NCI-H1105 treated with DMSO at 0.1 percent for 48 hours (cell line): ENCODE results near the gene MGLL.
"Not testable (repeated sequence)": the region's sequence is repeated elsewhere in the genome, so short reads cannot be mapped to it uniquely, and the experiment has no call there.

Source experiments
- DNase-seq: peaks from one replicate; lab custom pipeline; 2025; lab: John Stamatoyannopoulos, UW

The MGLL gene

DNA sequence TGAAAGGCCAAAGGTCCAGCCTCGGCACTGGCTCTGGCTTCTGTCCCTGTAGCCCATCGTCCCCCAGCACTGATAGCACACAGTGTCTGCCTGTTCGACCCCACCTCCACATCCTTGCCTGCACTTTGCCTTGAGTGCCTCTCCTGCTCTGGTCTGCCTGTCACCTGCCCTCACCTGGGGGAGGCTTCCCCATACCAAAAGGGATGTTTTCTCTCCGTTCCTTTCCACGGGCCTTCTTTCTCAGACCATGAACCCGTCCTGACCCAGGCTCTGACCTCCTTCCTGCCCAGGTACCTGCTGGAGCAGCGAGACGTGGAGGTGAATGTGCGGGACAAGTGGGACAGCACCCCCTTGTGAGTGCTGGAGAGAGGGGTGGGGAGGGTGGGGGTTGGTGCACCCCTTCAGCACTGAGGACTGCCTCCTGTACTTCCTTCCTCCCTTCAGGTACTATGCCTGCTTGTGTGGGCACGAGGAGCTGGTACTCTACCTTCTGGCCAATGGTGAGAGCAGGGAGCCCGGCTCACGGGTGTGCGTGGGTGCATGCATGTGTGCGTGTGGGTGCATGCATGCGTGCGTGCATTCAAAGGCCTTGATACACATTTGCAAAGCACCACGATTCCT, 148.1 kb downstream of the MGLL start:
- no peak for DNase-seq

DNA sequence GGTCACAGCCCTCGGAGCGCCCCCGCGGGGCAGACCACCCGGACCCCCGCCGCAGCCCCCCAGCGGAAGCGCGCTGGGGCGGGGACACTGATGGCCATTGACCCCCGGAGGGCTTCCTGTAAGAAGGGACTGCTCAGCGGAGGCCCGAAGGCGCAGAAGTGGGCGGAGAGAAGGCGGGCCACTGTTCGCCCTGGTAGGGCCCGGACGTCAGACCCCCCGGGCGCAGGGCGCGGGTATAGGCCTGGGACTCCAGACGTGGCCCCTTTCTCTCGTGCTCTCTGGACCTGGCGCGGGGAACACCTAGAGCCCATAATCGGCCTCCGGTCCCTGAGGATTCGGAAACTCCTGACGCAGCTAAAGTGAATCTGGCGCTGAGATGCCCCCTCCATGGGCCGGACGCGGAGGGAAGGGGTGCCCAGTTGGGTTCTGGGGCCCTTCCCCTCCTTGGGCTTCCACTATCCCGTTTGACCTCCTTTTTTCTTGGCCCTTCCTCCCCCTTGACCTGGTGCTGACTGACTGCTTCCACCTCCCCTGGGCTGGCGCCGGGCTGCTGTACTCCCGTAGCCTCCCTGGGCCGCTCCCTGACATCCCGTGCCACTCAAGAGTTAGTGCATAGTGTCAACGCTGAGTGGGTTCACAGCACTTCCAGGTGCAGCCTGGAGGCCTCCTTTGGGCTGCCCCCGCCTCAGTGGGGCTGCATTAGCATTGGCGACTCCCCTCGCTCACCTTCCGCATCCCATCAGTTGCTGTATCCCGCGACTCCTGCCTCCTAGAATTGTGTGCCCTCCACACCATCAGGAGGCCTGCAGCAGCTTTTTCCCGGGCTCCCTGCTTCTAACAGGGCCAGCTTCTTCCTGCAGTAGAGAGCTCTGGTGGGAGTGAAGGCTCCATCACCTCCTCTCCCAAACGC, 148.9 kb downstream of the MGLL start:
- DNase-seq: peak; percentile 26

DNA sequence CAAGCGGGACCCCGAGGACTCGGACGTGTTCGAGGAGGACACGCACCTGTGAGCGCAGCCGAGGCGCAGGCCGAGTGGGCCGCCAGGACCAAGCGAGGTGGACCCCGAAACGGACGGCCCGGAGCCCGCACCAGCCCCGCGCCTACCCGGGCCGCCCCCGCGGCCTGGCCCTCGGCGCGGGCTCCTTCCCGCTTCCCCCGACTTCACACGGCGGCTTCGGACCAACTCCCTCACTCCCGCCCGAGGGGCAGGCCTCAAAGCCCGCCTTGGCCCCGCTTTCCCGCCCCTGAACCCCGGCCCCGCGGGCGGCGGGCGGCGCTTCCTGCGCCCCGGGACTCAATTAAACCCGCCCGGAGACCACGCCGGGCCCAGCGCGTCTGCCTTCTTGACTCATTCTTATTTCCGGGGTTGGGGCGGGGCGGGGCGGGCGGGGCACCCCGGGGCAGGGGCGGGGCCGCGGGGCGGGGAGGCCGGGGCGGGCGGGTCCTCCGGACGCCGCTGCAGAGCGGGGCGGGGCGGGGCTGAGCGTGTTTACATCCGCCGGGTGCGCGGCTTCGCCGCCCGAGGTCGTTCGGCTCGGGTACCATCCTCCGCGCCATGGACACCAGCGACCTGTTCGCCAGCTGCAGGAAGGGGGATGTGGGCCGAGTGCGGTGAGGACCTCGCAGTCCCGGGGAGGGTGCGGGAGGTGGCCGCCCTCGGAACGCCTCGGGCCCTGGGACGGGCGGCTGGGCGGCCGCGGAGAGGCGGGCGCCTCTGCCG, 149.7 kb downstream of the MGLL start, which contains the start of gene ABTB1:
ABTB1 (plus strand) TSS at position 524 of the 762 bp plus-strand sequence; CDS start at position 598, 74 bp downstream.
- peak; percentile 81 for DNase-seq

DNA sequence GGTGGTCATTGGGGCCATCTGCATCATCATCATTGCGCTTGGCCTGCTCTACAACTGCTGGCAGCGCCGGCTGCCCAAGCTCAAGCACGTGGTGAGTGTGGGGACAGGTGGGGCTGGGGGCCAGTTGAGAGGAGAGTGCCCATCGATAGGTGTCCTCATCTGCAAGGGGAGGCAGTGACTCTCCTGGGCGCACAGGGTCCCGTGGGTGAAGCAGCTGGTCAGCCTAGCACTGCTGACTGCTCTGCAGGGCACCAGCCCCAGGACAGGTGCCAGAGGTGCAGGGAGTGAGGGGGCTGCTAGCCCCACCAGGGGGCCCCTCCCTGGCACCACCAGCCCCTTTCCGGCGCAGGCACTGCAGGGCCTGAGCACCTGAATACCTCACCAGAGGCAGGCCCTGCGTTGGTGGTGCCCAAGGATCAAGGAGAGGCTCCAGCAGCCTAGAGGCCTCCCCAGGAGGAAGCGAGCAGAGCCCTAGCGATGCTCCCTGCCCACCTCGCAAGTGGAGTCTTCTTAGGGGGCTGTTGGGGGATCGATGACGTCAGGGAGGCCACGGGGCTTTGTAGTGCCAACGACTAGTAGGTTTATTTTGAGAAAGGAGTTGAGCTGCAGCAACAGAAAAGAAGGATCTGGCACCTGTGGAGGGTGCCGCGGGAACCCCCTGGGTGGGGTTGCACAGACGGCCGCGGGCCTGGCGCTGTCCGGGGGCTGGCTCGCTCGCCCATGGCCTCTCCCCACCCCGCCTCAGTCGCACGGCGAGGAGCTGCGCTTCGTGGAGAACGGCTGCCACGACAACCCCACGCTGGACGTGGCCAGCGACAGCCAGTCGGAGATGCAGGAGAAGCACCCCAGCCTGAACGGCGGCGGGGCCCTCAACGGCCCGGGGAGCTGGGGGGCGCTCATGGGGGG, 150.5 kb downstream of the MGLL start:
- DNase-seq: peak; percentile 33

DNA sequence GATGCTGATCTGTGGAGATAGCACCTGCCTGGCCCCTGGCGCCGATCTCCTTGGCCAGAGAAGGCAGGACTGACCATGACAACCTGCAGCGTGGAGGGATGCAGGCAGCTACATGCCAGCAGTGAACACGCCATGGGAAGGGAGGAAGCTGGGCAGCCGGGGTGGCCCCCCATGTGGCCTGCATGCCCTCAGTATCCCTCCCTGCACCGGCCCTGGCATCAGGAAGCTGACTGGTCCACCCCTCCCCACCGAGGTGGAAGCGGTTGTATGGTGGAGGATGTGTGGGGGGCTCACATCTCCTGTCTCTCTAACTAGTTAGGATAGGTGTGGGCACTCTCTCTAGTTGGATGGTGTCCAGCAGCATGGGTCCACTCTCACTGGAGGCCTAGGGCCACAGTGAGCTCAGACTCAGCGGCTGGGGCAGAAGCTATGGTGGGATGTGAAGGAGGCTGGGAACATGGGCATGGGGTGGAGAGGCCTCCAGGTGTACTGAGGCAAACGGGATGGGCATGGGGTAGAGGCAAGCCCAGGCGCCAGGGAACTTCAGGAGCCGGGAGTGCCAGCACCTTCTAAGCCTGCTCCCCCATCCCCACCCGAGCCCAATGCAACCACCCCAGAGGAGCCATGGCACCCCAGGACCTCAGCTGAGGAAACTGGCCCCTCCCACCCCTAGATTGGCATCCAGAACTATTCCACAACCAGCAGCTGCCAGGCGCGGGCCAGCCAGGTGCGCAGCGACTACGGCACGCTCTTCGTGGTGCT, 151.4 kb downstream of the MGLL start:
- no peak for DNase-seq

DNA sequence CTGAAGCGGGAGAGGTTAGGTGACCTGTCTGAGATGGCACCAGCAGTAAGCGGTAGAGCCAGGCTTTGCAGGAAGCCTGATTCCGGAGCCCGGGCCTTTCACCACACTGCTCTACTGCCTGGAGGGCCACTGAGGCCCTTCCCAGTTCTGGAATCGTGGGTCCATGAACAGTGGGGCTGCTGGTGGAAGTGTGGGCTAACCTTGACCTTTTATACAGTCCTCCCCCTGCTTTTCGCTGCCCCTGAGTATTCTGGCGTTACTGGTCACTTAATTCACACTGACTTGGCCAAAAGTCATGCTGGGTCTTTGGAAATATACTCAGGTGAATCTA, 152.1 kb downstream of the MGLL start:
- DNase-seq: no peak

DNA sequence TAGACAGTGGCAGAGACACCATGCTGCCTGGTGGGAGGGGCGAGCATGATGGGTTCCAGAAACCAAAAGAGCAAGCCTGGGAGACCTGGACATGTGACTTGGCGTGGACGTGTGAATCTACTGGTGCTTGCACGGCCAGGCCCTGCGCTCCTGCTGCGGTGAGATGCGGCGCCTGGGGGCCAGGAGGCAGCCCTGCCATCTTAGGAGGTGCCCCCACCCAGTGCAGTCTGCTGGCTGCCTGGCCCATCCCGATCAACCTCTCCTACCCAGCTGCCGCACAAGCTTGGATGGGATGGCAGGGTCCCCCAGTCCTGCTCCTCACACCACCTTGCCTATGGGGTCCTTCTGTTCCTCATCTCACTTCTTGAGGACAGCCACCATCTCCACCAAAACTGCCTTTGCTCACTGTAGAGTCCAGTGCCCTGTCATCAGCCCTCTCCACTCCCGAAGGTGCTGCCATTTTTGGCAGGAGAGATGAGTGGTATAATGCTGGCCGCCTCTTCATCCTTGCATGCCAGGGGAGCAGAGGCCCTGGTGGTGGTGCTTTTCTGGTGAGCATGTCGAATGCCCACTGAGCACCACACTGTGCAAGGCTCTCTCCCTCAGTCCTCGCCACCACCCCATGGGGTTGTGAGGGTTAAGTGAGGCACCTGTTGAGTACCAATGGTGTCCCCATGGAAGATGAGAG, 152.6 kb downstream of the MGLL start:
- DNase-seq: no peak

DNA sequence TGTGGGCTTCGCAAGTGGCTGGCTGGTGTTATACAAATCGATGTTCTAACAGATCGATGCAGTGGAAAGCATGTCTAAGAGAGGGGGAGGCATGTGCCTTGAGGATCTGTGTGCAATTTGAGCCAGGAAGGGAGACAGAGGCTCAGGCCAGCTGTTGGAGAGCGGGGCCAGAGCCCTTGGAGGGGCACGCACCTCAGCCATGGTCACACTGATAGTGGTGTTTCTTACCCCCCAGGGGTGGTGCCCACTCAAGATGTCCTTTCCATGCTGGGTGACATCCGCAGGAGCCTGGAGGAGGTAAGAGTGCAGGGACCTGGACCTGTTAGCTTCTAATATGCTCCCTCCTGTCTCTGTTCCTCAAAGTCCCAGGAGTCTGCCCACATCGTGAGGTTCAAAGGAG, 153.4 kb downstream of the MGLL start:
- no peak for DNase-seq

DNA sequence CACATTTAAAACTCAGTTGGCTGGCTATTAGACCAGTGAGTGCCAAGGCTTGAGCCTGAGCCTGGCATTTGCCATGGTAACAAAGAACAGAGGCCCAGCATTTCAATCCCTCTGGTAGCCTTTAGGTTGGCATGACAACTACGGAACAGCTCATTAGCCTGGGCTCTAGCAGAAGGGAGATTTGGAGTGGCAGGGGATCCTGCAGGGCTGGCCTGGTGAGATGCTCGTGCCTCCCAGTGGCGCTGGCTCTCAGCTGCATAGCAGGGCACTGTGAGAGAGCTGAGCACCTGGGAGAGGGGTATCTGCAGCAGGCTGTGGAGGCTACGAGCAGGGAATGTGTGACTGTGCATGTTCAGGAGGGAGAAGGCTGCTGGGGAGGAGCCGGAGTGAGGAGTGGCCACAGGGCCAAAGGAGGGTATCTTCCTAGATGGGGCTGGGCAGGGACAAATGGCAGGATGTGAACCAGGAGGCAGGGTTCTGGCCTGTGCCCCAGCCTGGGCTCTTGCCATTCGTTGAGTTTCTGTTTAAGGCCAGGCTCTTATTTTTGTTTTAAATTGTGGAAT, 155.1 kb downstream of the MGLL start:
- DNase-seq: no peak

DNA sequence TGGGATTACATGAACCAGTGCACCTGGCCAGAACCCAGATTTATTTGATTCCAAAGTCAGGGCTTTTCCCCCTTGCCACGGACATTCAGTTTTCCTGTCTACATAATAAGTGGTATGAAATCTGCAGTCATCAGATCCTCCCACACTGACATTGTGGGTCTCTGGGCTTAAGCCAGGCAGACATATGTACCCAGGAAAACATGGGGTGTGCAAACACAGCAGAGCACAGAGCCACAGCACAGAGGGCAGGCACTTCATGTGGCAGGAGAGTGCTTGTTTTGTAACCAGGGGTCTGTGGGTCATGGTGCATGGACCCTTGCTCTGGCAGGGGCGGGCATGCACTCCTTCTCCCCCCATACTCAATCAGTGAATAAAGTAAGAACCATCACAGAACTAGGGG, 155.6 kb downstream of the MGLL start:
- DNase-seq: no peak

DNA sequence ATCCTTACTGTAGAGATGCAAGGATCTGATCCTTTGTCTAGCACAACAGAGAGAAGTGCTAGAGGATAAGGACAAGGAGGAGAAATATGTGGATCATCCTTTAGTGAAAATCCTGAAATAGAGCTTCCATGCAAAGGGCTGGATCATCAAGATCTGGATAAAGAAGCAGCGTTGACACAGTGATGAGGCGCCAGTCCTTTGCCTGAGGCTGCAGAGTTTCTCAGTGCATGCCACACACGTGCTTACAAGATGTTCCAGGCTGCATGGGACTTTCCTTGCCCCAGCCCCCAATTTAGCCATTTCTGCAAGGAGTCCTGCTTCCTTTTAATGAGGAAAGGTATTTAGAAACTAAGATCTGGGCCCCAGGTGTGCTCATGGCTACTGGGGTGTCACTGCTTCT, 156.7 kb downstream of the MGLL start:
- DNase-seq: no peak

DNA sequence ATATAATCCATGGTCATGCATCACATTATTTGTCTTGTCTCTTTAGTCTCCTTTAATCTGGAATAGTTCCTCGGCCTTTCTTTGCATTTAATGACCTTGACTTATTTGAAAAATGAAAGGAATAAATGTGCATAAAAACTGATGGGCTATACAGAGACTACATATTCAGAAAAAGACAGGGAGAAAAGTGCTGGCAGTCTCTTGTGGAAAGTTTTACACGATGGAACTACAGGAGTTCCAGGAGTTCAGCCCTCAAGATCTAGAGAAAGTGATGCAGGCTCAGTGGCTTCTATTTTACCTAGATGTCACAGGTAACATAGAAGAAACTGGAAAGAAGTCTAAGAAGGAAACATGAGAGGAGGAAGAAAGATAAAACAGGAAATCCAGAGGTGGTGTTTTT, 157.2 kb downstream of the MGLL start:
- DNase-seq: no peak

DNA sequence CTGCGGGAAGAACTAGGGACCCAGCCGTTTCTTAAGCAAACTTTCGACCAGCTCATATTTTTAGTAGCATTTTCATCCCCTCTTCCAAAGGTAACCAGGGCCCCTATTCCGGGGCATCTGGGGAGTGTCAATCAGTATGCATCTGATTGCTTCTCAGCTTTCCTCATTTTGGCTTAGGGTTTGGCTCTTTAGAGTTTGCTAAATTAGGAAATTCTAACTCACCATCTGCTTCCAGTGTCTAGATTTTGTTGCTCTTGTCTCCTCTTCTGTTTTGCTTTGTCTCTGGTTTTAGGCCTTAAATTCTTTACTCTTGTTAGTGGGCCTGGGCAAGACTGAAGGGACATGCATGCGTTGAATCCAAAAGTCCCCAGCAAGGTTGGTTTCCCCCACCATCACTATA, 159.2 kb downstream of the MGLL start:
- DNase-seq: no peak

DNA sequence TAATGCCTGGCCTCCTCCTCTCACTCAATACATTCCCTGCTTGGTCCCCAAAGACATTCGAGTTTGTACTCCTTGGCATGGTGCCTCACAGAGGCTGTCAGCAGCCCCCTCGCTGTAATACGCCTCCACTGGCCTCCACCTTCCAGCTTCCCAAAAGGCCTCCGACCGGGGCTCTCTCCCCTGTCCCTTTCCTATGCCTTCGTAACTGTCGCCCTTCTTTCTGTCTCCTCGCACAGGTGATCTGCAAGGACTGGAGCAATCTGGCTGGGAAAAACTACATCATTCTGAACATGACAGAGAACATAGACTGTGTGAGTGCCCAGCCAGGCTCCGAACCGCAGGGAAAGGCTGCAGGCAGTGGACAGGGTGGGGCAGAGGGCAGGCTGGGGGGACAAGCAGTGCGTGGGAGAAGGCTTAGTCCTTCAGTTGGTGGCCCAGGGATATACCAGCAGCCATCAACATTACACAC, 160.3 kb downstream of the MGLL start:
- no peak for DNase-seq

DNA sequence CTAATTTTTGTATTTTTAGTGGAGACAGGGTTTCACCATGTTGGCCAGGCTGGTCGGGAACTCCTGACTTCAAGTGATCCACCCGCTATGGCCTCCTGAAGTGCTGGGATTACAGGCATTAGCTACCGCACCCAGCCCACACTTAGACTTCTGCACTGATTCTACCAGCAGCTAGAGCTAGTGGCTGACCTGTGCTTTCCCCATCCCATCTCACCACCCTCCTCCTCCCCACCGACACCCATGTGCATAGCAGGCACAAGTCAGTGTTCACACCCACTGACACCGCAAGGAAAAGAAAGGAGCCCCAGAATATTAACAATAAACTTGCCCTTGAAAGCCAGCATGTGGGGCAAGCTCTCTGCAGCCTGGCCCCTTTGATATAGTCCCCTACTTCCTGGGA, 160.7 kb downstream of the MGLL start:
- no peak for DNase-seq

DNA sequence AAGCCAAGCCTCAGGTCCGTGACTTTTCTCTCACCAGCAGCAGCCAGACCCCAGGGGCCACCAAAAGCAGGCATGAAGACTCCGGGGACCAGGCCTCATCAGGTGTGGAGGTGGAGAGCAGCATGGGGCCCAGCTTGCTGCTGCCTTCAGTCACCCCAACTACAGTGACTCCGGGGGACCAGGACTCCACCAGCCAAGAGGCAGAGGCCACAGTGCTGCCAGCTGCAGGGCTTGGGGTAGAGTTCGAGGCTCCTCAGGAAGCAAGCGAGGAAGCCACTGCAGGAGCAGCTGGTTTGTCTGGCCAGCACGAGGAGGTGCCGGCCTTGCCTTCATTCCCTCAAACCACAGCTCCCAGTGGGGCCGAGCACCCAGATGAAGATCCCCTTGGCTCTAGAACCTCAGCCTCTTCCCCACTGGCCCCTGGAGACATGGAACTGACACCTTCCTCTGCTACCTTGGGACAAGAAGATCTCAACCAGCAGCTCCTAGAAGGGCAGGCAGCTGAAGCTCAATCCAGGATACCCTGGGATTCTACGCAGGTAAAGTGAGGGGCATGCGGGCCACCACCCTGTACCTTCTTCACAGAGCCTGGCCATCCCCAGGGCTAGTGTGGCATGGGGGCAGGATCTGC, 161.6 kb downstream of the MGLL start:
- DNase-seq: no peak

DNA sequence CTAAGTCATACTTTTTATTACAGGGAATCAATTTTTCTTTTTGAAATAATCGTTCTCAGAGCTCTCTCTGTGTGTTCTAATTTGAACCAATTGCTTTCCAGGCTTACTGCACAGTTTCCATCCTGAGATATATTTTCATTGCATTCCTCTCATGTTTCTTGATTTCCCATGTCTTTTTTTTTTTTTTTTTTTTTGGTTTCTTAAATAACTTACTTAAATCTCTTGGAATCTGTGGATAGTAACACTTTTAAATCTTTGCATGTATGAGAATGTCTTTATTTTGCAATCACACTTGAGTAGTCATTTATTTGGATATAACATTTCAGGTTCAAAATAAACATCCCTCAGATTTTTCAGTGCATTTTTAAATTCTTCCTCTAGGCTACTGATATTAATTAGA, 164.1 kb downstream of the MGLL start:
- no peak for DNase-seq

DNA sequence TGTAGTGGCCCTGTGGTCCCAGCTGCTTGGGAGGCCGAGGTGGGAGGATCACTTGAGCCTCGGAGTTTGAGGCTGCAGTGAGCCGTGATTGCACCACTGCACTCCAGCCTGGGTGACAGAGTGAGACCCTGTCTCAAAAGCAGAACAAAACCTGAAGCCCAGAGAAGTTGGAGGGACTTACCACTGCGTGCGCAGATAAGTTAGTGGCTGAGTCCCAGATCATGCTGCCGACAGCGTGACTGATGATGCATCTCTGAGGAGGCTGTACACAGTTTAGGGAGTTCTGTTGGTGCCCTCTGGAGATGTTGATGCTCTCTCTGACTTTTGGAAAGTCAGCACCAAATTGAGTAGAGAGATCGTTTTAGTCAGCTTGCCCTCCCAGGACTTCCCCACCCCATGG, 165.4 kb downstream of the MGLL start:
- DNase-seq: no peak

DNA sequence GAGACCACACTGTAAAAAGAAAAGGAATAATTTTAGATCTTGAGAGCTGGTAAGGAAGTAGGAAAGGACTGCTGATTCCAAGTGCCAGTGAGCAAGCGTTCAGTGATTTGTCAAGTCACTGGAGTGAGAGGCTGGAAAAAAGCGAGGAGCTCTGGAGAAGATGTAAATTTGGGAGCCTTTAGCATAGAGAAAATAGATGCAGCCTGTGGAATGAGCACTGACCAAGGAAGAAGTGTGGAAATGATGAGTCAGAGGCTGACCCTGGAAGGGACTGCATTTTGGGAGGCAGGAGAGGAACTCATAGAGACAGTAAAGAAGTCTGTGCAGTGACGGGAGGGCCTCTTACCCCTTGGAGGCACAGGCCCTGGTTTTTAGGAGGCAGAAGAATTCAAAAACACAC, 166.7 kb downstream of the MGLL start:
- no peak for DNase-seq

DNA sequence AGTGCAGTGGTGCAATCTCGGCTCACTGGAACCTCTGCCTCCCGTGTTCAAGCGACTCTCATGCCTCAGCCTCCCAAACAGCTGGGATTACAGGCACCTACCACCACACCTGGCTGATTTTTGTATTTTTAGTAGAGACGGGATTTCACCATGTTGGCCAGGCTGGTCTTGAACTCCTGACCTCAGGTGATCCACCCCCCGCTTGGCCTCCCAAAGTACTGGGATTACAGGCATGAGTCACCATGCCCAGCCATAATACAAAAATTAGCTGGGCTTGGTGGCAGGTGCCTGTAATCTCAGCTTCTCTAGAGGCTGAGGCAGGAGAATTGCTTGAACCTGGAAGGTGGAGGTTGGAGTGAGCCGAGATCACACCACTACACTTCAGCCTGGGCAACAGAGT, 167.3 kb downstream of the MGLL start:
- DNase-seq: not testable (repeated sequence)
